SIG-M5 treated with dmso at 0.1 percent for 504 hours (cell line): Measurements from ENCODE around the gene EPHB6.

Experiments used
- DNase-seq: peaks from one replicate; lab custom pipeline; 2025; ENCODE audit not compliant: unreplicated experiment; lab: John Stamatoyannopoulos, UW

Gene EPHB6

DNA sequence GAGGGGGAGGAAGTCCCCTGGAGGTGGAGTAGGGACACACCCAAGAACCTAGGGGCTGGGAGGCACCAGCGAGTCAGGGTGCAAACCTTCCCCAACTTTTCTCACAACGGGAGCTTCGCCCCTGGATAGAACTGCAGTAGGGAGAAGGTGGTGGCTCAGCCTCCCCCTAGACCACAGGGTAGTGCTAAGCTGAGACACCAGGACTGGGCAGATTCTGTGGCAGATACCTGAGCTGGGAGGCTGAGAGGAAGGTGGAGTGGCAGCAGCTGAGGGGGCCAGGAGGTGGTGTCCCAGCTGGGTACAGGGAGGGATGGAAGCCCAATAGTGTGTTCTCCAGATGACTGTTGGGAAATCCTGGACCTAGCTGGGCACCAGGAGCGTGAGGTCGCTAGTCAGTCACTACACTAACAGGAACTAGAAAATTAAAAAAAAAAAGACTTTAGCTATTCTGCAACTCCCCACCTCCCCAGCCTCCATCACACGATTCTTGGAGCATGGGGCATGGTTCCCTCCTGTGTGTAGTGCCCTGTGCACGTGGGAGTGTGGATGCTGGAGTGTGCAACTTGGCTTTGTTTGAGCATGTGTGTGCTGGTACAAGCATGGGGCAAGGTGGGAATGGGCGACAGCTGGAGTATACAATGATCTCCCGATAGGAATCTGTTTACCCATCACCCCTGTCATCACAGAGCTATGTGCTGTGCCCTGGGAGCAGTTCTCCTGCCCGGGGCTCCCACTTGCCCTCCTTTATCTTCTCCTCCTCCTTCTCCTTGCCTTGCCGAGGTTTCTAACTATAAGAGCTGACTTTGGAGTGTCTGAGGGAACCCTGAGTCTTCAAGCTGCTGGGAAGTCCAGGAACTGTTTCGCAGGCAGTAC is 39.5 kb downstream of the EPHB6 start:
- DNase-seq, result no peak

DNA sequence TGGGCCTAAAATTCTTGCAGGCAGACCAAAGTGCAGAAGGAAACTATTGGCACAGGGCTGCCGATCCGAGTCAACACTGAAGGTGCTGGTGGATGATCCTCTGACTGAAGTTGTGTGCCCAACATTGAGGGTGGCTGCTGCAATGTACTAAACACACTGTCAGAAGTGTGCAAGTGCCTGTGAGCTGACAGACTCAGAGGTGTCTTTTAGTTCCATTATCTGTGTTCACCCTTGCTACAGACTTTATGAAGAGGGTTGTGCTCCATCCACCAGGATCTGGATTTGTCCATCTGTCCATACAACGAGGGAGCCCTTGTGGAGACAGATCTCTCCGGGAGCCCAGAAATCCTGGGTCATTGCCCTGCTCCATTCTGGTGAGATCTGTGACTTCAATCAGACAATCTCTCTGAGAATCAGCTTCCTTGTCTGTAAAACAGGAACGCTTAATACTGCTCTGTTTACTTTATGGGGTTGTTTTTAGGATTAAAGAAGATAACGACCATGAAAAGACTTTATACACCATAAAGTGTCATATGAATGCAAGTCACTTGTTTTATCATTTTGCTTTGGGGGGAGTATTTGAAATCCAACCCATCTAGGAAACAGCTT is 40.2 kb downstream of the EPHB6 start:
- no peak for DNase-seq

DNA sequence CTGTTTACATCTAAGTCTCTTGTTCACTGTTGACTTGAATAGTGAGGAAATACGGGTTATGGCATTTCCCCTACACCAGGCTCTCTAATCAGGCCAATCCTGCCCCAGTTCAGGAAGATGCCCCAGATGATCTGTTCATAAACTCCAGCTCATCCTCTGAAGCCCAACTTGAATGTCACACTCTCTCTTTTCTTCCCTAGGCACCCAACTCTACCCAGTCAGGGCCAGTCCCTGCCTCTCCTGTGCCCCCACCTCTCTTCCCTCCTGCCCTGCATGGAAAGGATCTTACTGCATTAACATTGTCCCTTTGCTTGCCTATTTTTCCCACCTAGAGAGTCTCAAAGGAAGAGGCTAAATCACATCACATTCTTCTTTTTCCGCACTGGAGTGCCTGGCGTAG is 41.3 kb downstream of the EPHB6 start:
- no peak for DNase-seq

DNA sequence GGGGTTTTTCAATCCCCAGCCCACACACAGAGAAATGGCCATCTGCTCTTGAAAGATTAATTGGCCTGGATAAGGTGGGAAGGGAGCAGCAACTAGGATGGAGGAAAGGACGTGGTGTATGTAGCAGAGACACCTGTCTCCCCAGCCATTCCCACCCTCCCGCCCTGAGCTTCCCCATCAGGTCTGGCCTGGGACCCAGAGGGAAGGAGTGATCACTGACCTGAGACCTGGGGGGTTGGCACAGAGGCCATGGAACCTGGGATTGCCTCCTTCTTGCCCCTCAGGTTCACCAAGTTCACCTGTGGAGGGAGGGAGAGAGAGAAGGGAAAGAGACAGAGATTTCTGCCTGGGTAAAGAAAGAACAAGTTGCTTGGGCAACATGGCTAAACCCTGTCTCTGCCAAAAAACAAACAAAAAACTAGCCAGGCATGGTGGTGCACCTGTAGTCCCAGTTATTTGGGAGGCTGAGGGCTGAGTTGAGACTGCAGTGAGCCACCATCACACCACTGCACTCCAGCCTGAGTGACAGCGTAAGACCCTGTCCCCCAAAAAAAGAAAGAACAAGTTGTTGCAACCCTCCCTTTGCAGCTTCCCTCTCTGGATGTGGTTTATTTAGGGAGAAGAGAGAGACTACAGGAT is 42.0 kb downstream of the EPHB6 start:
- DNase-seq, result no peak

DNA sequence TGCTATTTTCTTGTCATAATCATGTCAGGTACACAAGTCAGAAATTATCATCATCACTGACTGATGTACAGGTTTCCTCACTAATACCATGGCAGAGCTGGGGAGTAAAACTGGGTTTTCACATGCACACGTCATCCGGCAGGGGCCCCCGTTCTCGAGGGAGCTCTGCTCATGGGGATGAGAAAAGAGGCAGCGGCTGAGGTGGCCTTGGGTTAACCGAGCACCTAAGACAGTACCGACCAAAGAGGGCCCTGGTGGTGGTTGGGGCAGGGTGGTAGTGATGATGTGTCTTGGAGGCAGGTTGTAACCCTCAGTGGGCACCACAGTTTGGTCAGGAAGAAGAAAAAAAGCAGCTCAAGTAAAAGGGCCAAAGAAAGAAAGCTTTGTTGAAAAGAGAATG is 42.8 kb downstream of the EPHB6 start:
- DNase-seq, result no peak

DNA sequence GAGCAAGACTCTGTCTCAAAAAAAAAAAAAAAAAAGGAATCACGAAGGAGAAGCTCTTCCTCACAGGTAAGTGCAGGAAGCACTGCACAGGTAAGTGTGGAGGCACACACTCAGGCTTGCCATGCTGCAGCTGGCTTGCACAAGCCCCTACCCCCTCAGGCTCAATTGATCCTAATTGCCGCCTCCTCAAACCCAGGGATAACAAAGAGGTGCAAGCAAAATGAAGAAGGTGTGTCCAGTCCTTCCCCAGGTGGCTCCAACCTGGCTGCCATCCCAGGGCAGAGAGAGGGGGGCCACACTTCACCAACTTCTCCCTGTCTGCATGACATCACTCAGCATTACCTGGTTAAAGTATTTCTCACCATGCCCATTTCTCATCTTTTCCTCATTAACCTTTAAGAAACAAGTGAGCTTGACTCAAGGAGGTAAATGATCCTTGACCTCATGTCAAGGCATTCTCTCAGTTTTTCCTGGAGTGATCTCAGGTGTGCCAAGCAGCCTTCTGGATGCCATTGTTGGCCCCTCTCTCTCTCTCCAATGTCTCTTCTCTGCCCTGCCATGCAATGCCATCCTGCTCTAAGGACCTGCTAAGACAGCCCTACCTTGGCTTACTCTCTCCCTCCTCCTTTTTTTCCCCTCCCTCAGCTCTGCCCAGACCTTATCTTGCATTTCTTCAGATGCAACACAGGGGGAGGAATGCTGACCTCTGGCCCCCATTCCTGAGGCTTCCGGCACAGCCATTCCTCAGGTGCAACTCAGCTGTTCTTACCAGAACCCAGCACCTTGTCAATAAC is 43.7 kb downstream of the EPHB6 start:
- no peak for DNase-seq

DNA sequence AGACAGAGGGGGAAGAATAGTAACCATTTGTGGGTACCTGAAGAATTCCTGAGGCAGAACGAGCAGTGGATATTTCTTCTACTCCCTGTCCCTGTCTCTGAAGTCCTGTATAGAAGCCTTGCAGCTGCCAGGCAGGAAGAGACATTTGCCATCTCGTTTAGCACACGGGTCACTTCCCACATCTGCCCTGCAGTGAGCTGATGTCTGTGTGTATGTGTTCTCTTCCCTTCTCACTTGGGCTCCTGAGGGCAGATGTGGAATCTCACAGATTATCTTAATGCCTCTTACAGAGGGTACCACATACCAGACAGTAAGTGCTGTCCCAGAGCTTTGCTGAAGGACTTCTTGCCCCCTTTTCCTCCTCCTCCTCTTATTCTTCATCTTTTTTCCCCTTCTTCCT is 44.8 kb downstream of the EPHB6 start:
- DNase-seq, result no peak

DNA sequence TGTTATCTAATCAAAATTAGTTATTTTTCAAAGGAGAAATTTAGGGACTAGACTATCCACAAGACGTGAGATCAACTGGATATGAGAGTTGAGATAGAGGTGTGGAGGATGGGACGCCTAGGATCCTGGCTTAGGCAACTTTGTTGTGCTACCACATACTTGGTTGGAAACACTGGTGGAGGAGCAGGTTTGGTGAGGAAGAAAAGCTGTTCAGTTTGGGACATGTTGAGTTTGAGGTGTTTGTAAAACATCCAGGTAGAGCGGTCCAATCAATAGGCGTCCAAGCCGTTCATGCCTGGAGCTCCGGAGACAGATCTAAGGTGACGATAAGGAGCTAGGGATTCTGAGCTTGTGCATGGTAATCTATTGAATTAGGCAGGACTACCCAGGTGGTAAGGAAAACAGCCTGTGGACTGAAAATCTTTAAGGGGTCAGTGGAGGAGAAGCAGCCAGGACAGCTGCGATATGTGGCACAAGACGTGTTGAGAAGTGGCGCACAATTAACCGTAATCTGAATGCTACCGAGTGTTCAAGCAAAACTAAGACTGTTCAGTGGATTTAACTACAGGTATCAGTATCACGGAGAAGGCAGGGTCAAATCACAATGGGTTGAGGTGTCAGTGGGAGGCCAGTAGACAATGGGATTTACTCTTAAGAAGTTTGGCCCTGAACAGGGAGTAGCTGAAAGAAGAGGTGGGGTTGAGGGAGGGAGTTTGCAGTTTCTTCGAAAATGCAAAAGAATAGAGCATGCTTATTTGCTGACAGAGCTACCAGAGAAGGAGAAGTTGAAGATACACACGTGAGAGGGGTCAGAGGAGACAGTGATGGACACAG is 46.8 kb downstream of the EPHB6 start:
- no peak for DNase-seq

DNA sequence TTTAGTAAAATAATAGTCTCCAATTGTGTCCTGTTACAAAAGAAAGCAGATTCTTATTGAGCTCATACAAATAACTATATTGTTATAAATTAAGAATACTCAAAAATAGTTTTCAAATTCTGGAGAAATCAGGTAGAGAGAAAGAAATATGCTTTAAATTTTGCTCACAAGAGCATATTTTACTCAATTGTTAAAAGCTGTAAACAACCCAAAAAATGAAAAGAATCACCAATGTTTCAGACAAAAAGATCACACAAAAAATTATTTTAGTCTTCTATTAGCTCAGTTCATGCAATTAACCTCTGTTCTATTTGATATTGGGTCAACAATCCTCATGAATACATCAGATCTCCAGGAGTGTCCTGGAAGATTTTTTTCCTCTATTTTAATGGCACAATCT is 49.3 kb downstream of the EPHB6 start:
- DNase-seq, result no peak

DNA sequence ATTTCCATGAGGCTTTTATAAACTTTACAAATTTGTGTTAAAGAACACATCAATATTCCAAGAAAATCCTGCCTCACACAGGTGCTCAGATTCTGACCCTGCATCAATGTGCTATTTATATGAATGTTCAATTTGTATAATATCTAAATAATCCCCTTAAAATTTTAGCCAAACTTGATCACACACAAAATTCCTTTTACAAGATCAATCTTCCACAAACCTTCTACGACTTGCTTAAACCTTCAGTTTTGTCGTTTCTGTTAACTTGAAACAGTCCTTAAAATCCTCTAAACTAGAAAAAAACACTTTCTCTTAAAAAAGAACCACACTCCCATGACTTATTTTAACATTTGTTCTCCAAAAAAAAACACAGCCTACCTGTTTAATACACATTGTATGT is 50.9 kb downstream of the EPHB6 start:
- no peak for DNase-seq

DNA sequence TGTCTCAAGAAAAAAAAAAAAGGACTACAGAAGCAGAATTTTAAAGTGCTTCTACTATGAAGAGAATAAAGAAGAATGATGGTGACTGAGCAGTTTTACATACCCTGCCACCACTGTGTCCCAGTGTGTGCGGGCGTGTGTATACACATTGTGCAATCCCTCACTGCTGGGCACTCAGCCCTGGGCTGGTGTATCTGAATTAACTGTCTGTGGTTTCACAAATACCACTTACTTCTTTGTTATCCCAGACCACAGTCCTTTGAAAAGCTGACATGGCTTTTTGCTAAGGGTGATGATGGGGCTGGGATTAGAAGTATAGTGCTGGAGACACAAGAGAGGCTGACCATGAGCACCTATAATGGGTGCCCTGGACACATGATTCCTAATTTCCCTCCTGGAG is 51.8 kb downstream of the EPHB6 start:
- no peak for DNase-seq

DNA sequence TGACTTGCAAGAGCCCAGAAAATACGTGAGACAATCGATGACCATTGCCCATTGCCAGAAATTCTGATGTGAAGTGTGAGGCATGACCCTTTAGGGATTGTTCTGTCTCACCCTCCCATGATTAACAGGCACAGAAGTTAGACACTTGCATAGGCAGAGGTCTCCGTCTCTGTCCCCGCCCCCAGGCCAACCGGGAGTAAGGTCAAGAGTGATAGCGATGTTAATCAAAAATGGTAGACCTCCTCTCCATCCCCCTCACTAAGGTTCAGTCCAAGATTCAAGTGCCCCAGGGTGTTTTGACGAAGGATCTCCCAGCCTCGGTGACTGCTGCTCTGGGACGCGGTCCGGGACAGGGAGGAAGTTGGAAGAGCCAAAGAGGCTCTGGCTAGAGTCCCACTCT is 53.4 kb downstream of the EPHB6 start:
- no peak for DNase-seq

DNA sequence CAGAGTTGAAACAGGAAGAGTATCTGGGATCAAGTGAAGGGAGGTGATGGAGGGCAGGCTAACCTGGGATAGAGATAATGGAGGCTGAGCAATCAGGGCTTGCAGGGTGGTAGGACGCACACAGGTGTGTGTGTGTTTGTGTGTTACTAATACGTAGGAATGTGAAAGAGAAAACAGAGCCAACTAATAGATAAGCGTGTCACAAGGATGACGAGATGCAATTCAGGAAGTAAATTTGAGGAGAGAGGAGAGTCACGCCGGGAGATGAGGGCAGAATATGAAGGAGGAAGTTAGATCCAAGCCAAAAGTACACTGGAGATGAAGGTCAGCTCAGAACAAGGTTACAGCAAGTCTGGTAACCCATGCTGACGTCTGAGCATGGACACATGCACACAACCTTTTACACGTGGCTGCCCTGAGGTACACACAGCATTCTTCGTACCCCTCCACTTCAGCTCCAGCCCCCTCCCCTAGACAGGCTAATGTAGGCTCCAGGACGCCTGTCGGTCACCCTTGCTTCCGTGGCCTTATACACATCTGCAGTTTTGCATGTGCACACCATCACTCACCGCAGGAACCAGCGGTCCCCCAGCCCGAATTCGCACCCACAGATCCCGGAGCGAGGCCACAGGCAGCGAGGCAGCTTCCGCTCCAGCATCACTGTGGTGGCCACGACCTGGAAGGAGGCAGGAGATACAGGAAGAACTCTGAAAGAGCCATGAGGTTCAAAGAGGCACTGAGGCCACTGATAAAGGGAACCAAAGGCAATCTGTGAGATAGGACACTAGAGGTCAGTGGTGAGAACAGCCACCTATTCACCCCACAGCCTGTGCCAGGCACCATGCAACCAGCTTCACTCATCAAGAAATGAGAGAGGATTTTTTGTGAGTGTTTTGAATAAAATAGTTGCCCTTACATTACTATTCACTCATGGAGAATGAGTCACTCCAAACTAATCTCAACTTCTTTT is 54.3 kb downstream of the EPHB6 start:
- DNase-seq, result no peak

DNA sequence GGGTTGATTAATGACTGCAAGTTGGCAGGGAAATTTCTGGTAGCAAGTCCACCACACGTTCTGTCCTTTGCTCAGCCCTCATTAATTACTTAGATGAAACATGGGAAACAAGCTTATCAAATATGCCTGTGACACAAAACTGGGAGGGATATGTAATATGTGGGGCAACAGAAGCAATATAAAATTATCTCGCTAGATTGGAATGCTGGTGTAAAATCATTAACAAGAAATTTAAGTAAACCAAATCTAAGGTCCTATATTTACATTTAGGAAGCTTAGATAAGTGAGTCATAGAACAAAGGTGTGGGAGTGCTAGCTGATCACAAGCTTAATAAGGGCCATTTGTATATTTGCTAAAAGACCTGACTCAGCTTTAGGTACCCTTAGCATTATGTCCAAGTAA is 55.2 kb downstream of the EPHB6 start:
- DNase-seq, result no peak

DNA sequence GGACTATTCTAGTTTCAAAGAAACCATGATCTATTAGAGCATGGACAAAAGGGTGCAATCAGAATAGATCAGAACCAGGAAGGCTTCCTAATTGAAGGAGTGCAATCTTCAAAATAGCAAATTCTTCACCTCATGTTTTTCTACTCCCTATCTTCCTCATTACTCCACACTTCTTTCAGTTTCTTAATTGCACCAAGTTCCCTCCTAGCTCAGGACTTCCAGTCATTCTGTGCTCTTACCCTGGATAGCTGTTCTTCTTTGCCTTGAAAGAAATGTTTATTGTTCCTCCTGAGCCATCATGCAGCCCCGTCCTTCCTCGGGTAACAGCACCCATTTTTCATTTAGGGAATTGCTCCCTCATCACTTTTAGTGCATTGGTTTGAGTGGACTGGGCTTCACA is 55.6 kb downstream of the EPHB6 start:
- peak; percentile 8 for DNase-seq

DNA sequence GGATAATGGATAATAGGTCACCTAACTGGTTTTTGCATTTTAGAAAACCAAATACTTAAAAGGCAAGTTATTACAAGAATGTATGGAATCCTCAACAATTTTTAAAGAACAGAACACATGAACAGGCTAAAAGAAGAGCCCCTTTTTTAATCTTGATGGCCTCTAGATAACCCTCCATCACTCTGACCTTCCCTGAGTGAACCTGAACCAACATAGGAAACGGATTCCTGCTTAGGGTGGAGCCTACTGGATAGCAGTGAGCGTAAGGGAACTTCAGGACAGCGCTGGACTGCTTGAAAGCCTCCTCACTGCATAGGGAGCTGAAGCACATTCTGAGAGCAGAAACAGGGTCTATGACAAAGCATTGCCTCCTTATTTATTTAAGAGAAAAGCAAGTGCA is 58.2 kb downstream of the EPHB6 start:
- DNase-seq, result no peak

DNA sequence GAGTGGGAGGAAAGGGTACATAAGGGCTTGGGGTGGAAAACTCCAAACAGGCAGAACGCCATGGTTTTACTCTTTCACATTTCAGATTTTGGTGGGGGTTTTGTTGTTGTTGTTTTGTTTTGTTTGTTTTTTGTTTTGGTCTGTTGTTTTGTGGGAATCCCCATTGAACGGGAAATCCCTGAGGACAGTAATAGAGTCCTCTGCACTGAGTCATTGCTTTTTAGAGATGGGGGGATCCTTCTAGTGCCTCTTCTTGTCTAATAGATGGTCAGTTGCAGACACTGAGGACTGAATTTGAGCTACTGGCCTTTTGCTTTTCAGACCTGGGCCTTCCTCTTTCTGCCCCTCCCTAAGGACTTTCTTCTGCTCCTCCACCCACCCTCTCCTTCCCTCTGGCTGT is 58.7 kb downstream of the EPHB6 start:
- no peak for DNase-seq

DNA sequence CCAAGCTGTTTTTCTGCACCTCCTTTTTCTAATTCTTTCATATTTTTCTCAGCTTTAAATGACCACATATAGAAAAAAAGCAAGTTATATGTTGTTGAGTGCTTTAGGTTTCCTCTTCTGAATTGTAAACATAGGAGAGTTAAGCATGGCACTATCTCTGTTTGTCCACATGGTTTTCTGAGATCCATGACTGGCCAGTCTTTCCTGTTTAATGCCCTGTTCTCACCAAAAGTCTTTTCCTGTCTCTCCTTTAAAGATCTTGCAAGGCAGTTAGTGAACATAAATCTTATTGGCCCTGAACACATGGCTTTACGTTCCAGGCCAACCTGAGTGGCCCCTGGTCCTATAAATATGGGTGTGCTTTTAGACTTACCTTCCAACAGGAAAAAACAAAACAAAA is 59.2 kb downstream of the EPHB6 start:
- no peak for DNase-seq

DNA sequence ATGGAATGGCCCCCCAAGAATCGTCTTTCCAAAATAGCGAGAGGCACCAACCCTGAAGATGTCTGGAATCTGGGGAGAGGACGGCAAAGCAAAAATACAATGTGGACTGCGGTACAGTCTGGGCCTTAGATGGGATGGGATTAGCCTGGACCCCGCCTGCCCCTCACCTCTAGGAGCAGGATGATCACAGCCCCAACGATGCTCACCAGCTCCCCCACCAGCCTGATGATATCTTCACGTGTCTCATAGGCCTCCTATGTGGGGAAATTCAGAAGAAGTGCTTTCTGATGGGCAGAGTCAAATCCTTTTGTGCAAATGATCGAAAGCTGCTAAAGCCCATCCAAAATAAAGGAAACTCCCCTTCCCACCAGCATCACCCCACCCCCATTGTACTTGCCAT is 60.4 kb downstream of the EPHB6 start:
- no peak for DNase-seq

DNA sequence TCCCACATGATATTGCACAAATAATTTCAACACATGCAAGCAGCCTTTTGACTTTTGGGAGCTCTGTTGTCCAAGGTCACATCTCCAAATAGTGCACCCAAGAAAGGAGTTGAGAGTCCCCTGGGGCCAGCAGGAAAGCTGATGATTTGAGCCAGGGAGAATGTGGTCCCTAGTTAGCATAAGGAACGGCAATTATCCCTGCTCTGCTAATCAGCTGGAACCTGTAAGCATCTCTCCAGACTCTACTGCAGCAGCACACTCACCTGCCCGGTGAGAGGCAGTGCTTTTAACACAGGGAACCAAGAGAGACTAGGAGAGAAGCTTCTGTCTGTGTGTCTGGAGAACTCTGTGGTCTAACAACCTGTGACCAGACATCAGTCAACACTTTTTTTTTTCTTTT is 61.6 kb downstream of the EPHB6 start:
- no peak for DNase-seq
